Body of pancreas (tissue), 4 donors: ENCODE data around the gene ZNF219.

ENCODE experiments used
- CTCF ChIP-seq, 7 experiments: fragments of 450-650 bp in 4 of 7; fragments of 200-600 bp in 3 of 7; sonication (generic) in 3 of 7; IDR thresholded peaks; one replicate each; pipeline ENCODE4 v1.5.1; 2016 to 2019; ENCODE audit warnings: antibody characterized with exemption in 7 of 7
- POLR2A ChIP-seq, 3 donors: fragments of 450-650 bp; IDR thresholded peaks; one replicate each; pipeline ENCODE4 v1.6.1; 2016; ENCODE audit warnings: antibody characterized with exemption in 3 of 3, mild to moderate bottlenecking in 2 of 3

GRCh38 chr14:21104448-21105060 lies 6.1 kb upstream of the ZNF219 start:
- TF ChIP-seq POLR2A (IDR thresholded peaks at IDR 0.05) (no peak), CTCF (IDR thresholded peaks at IDR 0.05) (peak; percentile 76 to 99 (median 94))
